SHP77 treated with DMSO at 0.1 percent for 48 hours (cell line): ENCODE measurements around the gene CD59.
"Not testable (repeated sequence)": the region's sequence is repeated elsewhere in the genome, so short reads cannot be mapped to it uniquely, and the experiment has no call there.

Experiments used
- DNase-seq: peaks from one replicate; lab custom pipeline; 2025; lab: John Stamatoyannopoulos, UW

The CD59 gene

GRCh38 chr11:33742249-33742851, 6.1 kb upstream of the CD59 start:
- no peak for DNase-seq

- DNase-seq = no peak
These were observed 5.6 kb upstream of the CD59 start for GRCh38 chr11:33741806-33742205.

GRCh38 chr11:33737362-33737821, 1.2 kb upstream of the CD59 start:
- no peak for DNase-seq

GRCh38 chr11:33735271-33736147, 714 bp downstream of the CD59 start:
- DNase-seq = no peak

GRCh38 chr11:33734441-33735270, 1.6 kb downstream of the CD59 start:
- DNase-seq = no peak

- no peak for DNase-seq
These were observed 2.2 kb downstream of the CD59 start for GRCh38 chr11:33733980-33734379.

- DNase-seq = no peak
These were observed 4.3 kb downstream of the CD59 start for GRCh38 chr11:33731723-33732531.

- DNase-seq = no peak
These were observed 5.5 kb downstream of the CD59 start for GRCh38 chr11:33730716-33731115.

- DNase-seq = not testable (repeated sequence)
These were observed 7.1 kb downstream of the CD59 start for GRCh38 chr11:33729072-33729664.

- DNase-seq = not testable (repeated sequence)
These were observed 8.7 kb downstream of the CD59 start for GRCh38 chr11:33727539-33727938.

GRCh38 chr11:33725496-33725895, 10.7 kb downstream of the CD59 start:
- no peak for DNase-seq

- DNase-seq = no peak
These were observed 11.6 kb downstream of the CD59 start for GRCh38 chr11:33724644-33725035.

GRCh38 chr11:33723238-33723881, 12.9 kb downstream of the CD59 start:
- DNase-seq = no peak

GRCh38 chr11:33722590-33723234, 13.5 kb downstream of the CD59 start:
- no peak for DNase-seq

- no peak for DNase-seq
These were observed 14.2 kb downstream of the CD59 start for GRCh38 chr11:33721984-33722383.

GRCh38 chr11:33721426-33721825, 14.8 kb downstream of the CD59 start:
- no peak for DNase-seq

- no peak for DNase-seq
These were observed 16.6 kb downstream of the CD59 start for GRCh38 chr11:33719587-33719986.

GRCh38 chr11:33718440-33718839, 17.8 kb downstream of the CD59 start:
- DNase-seq = no peak

GRCh38 chr11:33716243-33716642, 20.0 kb downstream of the CD59 start:
- no peak for DNase-seq

- no peak for DNase-seq
These were observed 22.3 kb downstream of the CD59 start for GRCh38 chr11:33713856-33714398.
